Stimulated activated naive CD4-positive, alpha-beta T cell treated with Interleukin-2 at 50 U/mL for 16 hours (primary cell): ENCODE measurements around the gene CACNB4.

ENCODE experiments used
- DNase-seq: peaks from one replicate; lab custom pipeline; 2025; lab: John Stamatoyannopoulos, UW

CACNB4 gene

DNA sequence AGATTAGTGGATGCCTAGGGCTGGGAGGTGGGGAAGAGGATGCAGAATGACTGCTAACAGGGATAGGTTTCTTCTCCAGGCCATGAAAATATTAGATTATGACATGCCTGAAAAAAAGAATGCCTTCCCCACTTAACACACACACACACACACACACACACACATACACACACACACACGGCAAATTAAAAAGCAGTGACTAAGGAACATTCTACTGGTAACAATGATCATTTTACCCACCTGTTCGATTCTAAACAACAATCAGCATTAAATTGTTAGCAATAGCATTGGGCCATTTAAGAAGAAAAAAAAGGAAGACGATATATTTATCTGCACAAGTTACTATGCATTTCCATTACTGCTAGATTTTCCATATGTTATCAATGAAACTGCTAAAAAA is 10.8 kb downstream of the CACNB4 start:
- DNase-seq = no peak

DNA sequence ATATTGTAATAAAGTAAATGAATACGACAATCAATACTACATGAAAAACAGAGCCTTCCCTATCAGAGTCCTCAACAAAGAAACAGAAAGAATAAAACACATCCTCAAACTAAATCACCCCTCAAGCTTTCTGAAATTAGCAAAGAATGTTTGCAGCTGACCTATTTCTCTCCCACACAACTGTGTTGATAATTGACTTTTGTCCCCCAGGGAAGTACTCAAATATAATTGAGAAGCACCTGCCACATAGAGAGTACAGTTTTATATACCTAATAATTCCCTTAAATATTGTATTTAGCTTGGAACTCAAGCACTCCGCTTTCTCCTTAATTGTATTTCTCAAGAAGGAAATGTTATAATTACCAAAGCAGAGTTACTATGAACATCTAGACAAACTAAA is 12.6 kb downstream of the CACNB4 start:
- DNase-seq = no peak

DNA sequence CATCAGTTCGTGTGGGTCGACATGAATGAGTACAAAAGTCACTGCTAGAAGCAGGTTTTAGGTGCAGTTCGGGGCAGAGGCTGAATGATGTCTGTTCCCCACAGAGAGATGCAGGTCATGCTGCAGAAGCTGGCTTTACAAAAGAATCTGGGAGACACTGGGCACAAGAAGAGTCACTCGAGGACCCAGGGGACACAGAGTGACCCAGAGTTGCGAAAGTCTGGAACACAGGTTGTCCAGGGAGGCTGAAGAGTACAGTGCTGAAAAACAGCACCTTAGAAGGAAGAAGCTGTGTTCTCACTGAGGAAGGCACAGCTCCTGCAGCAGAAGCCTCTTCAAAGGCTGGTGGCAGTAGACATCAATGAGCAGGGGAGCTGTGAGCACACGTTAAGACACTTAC is 14.8 kb downstream of the CACNB4 start:
- no peak for DNase-seq

DNA sequence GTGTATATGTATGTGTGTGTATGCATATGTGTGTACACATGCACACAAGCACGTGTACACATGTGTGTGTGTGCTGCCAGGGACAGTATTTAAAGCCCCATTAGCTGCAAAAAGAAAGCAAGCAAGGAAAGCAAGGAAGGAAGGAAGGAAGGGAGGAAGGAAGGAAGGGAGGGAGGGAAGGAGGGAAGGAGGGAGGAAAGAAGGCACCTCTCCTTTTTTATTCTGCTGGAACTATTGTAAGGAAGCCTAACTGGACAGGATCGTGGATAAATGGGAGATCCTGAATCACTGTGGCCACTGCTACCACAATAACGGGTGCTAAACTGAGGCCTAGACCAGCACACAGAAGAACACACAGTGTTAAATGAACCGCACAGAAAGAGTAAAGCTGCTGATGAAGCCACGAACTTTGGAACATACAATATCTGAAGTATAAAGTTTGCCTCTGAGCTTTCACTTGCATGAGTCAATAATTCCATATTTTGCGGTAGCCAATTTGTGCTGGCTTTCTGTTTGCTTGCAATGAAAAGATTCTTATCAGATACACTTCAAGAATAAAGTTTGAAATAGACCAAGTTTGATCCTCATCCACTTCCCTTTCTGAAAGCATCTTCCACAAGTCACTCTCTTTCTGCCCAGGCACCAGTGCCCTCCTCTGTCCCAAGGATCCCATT is 15.5 kb downstream of the CACNB4 start:
- DNase-seq = no peak

DNA sequence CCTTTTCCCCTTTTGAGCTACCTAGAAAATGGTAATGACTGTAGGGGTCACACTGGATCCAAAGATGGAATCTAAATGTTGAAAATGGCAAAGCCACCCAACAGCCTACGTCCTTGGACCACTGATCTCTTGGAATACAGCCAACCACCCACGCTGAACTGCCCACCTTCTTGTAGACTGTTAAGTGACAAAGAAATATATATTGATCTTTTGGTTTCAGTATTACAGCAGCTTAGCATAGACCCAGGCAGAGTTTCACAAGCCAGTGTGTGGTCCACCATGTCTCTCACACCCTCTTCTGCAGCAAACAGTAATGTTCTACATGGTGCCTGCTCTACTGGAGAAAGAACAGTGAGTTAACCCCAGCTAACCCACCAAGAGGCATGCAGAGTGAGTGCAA is 20.2 kb downstream of the CACNB4 start:
- DNase-seq = no peak

DNA sequence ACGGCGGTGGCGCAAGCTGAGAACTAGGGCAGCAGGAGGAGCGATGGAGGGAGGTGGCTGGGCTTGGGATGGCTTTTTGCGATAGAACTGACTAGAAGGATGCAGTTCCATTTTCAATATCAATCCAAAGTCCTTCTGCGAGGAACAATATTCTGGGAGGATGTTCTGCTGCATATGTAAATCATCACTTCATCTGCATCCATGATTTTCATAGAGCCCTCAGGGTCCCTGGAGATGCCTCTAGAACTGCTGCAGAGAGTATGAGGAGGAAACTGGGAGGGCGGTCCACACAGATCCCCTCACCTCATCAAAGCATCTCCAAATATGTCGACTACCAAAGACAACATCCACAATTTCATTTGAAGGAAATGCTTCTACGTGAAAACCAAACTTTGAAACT is 20.8 kb downstream of the CACNB4 start:
- no peak for DNase-seq

DNA sequence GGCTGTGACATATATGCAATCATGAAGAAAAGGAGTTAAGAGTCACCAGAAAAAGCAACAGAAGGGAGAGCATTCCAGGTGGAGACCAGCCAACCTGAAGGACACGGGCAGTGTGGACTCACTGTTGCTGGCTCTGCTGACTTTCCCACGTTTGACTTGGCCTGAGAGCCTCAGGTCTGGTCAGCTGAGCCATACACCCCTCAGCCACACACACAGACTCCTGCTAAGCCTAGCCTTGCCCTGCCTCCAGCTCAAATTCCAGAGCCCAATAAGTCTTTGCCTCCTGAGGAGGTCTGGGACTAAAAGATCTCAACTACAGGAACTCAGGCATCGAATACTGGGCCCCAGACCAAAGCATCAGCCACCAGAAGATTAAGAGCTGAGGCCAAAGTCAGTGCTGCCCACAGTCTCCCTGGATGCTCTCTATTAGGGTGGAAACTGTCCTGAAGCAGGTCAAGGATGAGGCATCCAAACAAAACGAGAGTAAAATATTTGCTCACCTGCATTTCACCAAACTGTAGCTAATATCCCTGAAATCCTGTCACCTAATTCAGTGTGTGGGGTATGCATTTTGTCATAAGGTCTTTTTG is 23.3 kb downstream of the CACNB4 start:
- DNase-seq = no peak

DNA sequence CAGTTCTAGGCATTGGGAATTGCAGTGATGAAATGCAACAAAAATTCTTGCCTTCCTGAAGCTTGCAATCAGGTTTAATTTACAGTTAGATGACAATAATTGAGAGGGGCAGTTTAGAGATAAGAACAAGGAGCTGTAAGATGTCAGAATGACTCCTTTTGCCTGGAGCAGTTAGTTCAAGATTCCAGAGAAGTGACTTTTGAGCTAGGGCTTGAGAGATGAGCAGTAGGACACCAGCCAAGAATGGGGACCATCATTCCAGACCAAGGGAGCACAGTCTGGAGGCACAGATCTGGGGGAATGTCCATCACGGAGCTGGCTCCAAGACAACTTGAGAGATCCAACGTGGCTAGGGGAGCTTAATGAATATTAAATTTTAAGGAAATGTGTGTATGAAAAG is 26.8 kb downstream of the CACNB4 start:
- DNase-seq = no peak

DNA sequence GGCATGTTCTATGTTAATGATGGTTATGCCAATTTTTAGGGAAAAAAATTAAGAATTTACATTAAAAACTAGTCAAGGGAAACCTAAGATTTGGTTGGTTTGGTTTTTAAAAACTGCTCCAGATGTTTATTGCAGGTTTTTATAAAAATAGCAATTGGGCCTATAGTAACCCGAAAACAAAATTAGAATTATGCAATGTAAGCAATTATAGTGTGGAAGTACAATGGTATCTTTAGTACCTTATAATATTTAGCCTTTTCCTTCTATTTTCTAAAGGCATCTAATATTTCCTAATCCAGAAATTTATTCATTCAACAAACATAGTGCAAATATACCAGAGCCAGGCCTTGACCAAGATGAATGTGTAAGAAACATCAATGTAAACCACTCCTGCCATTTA is 27.3 kb downstream of the CACNB4 start:
- no peak for DNase-seq

DNA sequence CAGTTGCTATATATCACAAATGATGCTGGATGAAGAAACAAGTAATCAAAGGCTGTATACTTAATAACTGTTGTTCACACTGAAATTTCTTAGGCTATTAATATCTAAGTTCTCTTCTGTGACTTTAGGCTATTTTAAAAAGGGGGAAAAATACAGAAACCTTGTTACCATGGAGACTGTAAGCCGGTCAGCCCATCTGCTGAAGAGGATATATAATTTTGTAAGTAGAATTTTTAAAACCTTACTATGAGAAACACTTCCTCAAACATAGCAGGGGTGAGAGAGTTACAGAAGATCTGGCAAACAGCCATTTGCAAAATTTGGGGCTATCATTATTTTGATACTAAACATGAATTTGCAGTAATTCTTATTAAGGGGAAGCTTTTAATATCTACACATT is 27.8 kb downstream of the CACNB4 start:
- DNase-seq = no peak

DNA sequence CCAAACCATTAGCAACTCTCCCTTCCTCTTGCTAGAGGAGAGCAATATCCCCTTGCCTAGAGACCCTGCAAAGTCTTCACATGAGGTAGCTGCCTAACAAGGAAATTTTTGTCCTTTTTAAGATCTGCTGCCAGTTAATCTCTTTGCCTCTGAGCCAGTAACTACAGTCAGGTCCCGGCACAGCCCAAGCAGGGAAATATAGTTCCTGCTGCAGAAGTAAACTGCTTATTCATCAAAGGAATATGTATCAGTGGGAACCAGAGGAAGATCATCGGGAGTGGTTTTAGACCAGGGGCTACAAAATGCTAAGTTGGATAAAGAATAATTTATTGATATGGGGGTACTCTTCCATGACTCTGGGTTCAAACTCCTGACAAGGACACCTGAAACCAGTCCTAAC is 30.6 kb downstream of the CACNB4 start:
- DNase-seq = no peak

DNA sequence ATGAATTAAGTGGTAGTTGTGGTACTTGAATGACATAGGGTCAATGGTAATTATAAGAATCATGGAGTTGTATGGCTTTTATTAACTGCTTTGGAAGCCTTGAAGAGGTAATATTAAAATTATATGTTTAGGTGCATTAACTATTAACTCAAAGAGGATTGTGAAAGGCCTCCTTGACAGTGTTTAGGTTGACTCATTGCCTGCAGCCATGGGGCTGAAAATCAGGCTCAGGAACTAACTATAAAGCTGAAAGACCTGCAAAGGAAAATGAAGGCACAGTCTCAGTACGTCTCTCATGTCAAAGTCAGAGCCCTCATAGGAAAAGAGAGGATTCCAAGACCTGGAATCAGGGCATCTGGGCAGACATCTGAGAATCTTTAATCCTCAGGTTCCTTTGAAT is 31.0 kb downstream of the CACNB4 start:
- DNase-seq = no peak

DNA sequence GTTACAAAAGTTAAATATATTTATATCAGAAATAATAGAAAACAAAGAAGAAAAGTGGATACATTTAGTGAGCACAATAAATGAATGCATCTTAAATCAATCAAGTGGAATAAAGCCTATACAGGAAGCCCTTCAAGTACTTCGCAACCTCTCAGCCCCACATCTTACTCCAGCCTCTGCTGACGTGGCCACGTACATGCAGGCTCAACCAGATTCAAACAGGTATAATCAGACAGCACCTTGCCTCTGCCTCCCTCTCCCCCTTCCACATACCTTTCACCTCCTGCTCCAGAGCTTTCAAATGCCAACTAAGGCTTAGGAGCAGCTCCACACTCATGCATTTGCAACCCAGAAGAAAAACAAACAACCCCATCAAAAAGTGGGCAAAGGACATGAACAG is 32.9 kb downstream of the CACNB4 start:
- no peak for DNase-seq

DNA sequence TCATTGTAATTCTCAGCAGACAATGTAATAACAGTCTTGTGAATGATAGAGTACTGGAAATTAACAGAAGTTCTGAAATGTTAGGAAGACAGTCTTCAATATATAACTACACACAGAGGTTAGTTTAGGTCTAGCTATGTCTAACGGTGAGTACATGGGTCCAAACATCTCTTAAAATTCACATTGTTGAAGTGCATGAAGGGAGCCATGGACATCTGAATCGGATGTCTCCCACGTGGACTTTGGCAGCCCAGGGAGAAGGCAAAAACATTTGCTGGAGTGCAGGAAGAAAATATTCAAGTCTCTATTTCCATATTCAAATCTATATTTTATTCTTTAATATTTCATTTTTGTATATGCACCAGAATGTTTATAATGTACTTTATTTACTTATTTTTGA is 34.8 kb downstream of the CACNB4 start:
- DNase-seq = no peak

DNA sequence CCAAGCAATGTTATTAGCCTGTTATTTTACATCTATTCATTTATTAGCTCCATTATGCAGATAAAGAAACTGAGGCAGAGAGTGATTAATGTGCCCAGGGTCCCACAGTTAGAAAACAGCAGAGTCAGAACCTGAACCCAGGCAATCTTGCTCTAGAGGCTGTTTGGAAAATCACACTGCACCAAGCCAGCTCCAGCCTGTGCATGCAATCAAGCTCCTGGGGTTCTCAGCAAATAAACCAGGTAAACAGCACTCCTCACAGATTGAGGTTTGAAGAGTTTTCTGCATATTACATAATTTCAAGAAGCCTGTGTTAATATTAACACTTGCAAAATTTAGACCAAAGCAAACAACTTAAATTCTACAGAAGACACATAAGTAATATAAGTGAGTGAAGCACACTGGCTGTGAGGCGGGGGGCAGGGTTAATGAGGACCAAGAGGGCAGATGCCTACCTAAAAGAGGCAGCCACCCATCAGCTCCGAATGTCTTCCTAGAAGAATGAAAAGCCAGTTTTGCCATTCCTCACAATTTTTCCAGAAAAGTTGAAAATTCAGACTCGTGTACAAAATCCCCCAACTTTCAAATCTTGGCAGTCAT is 35.4 kb downstream of the CACNB4 start:
- DNase-seq = no peak

DNA sequence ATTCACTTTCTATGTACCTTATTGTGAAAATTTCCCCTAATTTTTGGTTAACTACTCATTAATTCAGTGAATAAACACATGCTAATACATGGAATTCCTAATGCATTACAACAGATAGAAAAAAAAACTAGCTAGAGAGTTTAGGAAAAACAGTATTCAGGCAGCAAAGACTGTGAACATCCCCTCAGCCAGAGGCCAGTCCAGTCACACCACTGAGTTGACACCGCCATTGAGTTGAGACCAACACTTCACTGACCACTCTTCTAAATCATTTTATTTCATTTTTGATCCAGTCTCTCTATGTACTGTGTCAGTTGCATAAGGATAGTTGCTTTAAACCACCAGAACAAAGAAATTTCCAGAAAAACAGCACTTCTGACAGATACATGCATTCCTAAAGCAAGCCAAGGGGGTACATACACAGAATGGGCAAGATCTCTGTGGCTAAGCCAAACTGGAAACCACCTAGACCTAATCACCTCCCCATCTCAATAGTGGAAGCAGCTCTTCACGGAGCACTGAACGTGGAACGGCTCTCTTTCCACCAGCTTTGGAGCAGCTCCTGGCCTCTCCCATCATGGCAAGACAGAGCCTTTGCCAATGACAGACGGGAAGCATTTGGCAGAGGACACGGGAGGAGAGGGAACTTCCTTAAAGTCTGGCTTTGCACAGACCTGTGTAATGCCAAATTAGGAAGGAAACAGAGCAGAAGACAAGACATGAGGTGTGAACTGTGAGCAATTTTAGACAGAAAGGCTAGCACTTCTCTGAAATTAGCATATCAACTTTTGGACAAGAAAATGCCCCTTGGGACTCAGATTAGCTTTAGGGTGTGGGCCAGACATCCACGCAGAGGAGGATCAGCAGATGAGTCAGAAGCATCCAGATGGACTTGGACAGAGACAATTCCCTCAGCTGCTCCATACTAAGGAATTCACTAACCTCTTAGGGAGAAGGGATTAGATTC is 36.4 kb downstream of the CACNB4 start:
- DNase-seq = no peak

DNA sequence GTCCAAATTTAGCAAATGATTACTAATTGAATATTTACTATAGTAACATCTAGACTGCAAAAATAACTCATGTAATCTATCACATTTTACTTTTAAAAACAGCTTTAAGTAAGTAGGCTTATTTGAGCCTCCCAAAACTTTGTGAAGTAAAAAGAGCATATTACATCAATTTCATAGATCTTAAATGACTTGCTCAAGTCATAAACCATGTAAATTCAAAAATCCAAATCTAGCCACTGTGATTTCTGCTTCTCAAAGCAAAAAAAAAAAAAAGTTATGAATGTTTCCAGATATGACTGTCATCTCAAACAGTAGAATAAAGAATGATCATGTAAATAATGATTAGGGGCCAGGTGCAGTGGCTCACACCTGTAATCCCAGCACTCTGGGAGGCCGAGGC is 37.5 kb downstream of the CACNB4 start:
- DNase-seq = no peak

DNA sequence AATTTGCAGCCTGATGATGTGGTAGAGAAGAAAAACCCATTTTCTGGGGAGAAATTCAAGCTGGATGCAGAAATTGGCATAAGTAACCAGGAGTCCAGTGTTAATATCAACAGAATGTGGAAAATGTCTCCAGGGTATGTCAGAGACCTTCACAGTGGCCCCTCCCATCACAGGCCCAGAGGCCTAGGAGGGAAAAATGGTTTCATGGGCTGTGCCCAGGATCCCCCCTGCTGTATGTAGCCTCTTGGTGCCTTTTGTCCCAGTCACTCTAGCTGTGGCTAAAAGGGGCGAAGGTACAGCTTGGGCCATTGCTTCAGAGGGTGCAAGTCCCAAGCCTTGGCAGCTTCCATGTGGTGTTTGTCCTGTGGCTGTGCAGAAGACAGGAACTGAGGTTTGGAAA is 40.2 kb downstream of the CACNB4 start:
- no peak for DNase-seq

DNA sequence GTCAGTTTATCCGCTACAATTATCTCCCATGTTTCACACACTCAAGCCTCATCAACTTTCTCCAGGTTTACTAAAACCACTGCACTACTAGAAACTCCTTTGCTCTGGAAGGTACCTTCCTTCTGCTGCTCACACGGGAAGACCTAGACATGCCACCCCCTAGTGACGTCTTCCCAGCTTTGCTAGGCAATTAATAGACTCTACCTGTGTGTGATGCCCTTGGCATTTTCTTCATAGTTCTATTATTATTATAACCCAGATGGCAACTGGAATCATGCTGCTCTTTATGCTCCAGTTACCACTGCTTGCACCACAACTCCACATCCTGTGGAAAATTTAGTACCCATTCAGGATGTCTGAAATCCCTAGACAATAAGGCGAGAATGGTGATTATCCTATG is 42.4 kb downstream of the CACNB4 start:
- no peak for DNase-seq

DNA sequence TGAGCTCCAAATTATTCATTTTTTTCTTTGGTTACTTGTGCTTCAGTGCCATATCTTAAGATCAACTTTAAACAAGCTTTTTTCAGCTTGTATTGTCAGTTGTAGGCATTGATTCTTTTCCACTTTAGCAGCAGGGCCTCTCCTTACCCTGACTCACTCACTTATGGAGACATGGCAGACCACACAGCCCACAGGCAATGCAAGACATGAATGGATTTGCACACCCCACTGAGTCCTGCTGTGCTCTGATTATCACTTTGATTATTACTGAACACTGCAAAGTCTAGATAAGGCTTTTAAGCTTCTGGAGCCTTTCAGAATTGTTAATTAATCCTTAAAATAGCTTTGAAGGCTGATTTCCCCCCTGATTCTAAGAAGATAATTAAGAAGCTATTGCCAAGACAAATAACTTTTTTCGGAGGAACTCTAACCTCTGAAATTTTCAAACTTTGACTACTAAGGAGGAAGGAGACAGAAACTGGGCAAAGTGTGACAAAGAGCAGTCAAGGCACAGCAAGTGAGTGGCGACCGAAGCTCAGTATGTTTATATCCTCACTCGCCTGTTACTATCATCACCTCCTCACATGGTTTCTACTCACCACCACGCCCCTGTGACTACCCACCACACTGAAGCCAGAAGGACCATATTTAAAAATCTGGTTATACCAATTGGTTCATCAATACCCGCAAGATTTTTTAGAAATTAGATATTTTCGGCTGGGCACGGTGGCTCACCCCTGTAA is 43.3 kb downstream of the CACNB4 start:
- no peak for DNase-seq

DNA sequence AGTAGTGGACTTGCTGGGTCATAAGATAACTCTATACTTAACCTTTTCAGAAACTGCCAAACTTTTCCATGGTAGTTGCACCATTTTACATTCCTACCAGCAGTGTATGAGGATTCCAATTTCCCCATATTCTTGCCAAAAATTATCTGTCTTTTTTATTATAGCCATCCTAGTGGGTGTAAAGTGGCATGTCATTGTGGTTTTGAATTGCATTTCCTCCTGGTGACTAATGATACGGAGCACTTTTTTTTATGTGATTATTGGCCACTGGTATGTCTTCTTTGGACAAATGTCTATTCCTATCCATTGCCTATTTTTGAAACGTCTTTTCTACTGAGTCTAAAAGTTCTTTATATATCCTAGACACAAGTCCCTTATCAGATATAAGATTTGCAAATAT is 44.3 kb downstream of the CACNB4 start:
- no peak for DNase-seq

DNA sequence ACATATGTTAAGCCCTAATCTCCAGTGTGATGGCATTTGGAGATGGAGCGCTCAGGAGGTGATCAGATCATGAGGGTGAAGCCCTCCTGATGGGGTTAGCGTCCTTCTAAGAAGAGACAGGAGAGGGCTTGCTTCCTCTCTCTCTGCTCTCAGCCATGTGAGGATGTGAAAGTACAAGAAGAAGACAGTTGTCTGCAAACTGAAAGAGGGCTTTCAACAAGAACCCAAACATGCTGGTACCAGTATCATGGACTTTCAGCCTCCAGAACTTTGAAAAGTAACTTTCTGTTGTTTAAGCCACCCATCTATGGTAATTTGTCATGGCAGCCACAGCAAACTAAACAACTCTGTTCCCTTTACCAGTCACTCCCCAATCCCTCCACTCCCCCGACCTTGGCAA is 47.4 kb downstream of the CACNB4 start:
- no peak for DNase-seq
